GM12878 (cell line): Measurements from ENCODE around the gene INCA1. TPM values are rescaled to one million over a fixed set of nuclear protein-coding genes. Genes with fewer than 3 reads are reported as not detected.

Source experiments
- DPF2 ChIP-seq: fragments of 450-650 bp; IDR thresholded peaks from 2 replicates; pipeline ENCODE4 v1.6.1; 2017; ENCODE audit warnings: mild to moderate bottlenecking
- FOXK2 ChIP-seq: fragments of 450-650 bp; IDR thresholded peaks from 2 replicates; pipeline ENCODE4 v1.6.1; 2017; ENCODE audit warnings: mild to moderate bottlenecking, moderate library complexity
- GABPA ChIP-seq: IDR thresholded peaks from 2 replicates; pipeline ENCODE4 v1.6.1; 2014; ENCODE audit warnings: antibody characterized with exemption, low read depth, mild to moderate bottlenecking, inconsistent platforms
- HCFC1 ChIP-seq: fragments of 150-350 bp; IDR thresholded peaks from 2 replicates; pipeline ENCODE4 v1.6.1; 2014; ENCODE audit warnings: low read length
- HDAC6 ChIP-seq: fragments of 200-600 bp; sonication (generic); IDR thresholded peaks from one replicate; pipeline ENCODE4 v1.8.0; 2017; ENCODE audit warnings: antibody characterized with exemption; ENCODE audit not compliant: unreplicated experiment
- JUND ChIP-seq: IDR thresholded peaks from 2 replicates; pipeline ENCODE4 v1.6.1; 2012; ENCODE audit warnings: low read depth, mild to moderate bottlenecking, low read length, improper control_type of control experiment, moderate library complexity
- MEF2A ChIP-seq: IDR thresholded peaks from 2 replicates; pipeline ENCODE4 v1.6.1; 2011; ENCODE audit warnings: low read depth, mild to moderate bottlenecking, low read length, moderate library complexity; ENCODE audit not compliant: insufficient read depth
- MTA3 ChIP-seq: IDR thresholded peaks from 2 replicates; pipeline ENCODE4 v1.6.1; 2012; ENCODE audit warnings: low read length, inconsistent platforms, borderline replicate concordance
- RAD51 ChIP-seq: fragments of 450-650 bp; IDR thresholded peaks from 2 replicates; pipeline ENCODE4 v1.6.1; 2016; ENCODE audit warnings: moderate library complexity, mild to moderate bottlenecking, inconsistent platforms
- STAT1 ChIP-seq: fragments of 450-650 bp; conservative IDR thresholded peaks from 2 replicates; pipeline ENCODE4 v1.6.1; 2014; ENCODE audit warnings: antibody characterized with exemption, mild to moderate bottlenecking
- ZBTB4 ChIP-seq: fragments of 450-650 bp; formaldehyde crosslinking; IDR thresholded peaks from 2 replicates; pipeline ENCODE4 v1.4.0; 2022; ENCODE audit warnings: mild to moderate bottlenecking, moderate library complexity
- ZNF207 ChIP-seq: fragments of 450-650 bp; IDR thresholded peaks from 2 replicates; pipeline ENCODE4 v1.6.1; 2014; ENCODE audit warnings: antibody characterized with exemption, mild to moderate bottlenecking, borderline replicate concordance
- polyA plus RNA-seq, 11 experiments: library from polyadenylated mRNA; depleted of rRNA in 4 of 11; unstranded in 6 of 11; stranded (reverse) in 5 of 11; fragments of >200 nt; fragmentation: Nextera tagmentation in 4 of 11; fragmentation: Illumina TruSeq in 1 of 11; extraction: Ambion mirVana in 4 of 11; extraction: Trizol in 1 of 11; gene quantifications; 1 replicate in 1 of 11; 2 replicates in 10 of 11; pipeline versions ENCODE4 v1.2.1 to v1.2.3, GENCODE V29; 2011 to 2016; ENCODE audit warnings: inconsistent platforms in 2 of 11, missing spikeins in 2 of 11, low read depth in 1 of 11
- total RNA-seq, 4 experiments: library from RNA; depleted of rRNA in 3 of 4; stranded (reverse); fragments of >200 nt in 3 of 4; fragmentation: Illumina TruSeq in 1 of 4; extraction: Trizol in 1 of 4; gene quantifications; 2 replicates each; pipeline versions ENCODE4 v1.2.1 to v1.2.3, GENCODE V29; 2013 to 2021
- TF ChIP-seq, protein P1 (sequence below): IDR thresholded peaks from 2 replicates; pipeline ENCODE4 v1.6.1; 2012; ENCODE audit warnings: low read length, inconsistent platforms
- TF ChIP-seq, protein P2 (sequence below): fragments of 450-650 bp; IDR thresholded peaks from 2 replicates; pipeline ENCODE4 v1.6.1; 2018; ENCODE audit warnings: mild to moderate bottlenecking, low read depth, moderate library complexity; ENCODE audit not compliant: partially characterized antibody

Gene INCA1
- total and polyA plus RNA-seq, 10 of the 15 experiments (the other 5 are each of a cell fraction or from before 2014, with no cell fraction given): 0.19 to 1.8 (median 0.45) TPM

DNA sequence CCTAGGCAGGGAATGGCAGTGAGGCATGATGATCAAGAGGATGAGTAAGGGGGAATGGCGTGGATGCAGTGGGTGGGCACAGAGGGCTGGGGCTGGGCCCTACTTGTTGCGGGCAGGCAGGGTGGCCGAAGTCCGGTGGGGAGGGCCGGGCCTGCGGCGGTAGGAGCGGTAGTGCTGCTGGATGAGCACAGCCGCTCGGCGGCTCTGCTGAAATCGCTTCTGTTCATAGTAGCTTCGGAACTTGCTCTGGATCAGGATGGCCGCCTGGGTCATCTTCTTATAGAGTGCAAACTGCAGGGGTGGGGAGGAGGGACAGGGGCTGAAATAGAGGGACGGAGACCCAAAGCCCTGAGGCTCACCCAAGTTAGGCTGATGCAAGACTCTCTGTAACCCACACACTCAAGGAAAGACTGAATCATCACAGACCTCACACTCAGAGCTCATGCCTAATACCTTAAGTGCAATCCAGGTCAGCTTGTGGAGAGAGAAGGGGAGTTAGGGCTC is 28.2 kb downstream of the INCA1 start (continued):
- no peak for TF ChIP-seq ZBTB4 (CRISPR knock-in tag)
- TF ChIP-seq MTA3: no peak
- TF ChIP-seq FOXK2: no peak
- TF ChIP-seq, protein P1, sequence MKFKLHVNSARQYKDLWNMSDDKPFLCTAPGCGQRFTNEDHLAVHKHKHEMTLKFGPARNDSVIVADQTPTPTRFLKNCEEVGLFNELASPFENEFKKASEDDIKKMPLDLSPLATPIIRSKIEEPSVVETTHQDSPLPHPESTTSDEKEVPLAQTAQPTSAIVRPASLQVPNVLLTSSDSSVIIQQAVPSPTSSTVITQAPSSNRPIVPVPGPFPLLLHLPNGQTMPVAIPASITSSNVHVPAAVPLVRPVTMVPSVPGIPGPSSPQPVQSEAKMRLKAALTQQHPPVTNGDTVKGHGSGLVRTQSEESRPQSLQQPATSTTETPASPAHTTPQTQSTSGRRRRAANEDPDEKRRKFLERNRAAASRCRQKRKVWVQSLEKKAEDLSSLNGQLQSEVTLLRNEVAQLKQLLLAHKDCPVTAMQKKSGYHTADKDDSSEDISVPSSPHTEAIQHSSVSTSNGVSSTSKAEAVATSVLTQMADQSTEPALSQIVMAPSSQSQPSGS: no peak
- TF ChIP-seq HDAC6: no peak
- TF ChIP-seq JUND: no peak
- TF ChIP-seq DPF2: no peak
- TF ChIP-seq RAD51: no peak
- TF ChIP-seq, protein P2, sequence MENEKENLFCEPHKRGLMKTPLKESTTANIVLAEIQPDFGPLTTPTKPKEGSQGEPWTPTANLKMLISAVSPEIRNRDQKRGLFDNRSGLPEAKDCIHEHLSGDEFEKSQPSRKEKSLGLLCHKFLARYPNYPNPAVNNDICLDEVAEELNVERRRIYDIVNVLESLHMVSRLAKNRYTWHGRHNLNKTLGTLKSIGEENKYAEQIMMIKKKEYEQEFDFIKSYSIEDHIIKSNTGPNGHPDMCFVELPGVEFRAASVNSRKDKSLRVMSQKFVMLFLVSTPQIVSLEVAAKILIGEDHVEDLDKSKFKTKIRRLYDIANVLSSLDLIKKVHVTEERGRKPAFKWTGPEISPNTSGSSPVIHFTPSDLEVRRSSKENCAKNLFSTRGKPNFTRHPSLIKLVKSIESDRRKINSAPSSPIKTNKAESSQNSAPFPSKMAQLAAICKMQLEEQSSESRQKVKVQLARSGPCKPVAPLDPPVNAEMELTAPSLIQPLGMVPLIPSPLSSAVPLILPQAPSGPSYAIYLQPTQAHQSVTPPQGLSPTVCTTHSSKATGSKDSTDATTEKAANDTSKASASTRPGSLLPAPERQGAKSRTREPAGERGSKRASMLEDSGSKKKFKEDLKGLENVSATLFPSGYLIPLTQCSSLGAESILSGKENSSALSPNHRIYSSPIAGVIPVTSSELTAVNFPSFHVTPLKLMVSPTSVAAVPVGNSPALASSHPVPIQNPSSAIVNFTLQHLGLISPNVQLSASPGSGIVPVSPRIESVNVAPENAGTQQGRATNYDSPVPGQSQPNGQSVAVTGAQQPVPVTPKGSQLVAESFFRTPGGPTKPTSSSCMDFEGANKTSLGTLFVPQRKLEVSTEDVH: no peak
- no peak for TF ChIP-seq MEF2A
- no peak for TF ChIP-seq ZNF207
- TF ChIP-seq HCFC1: no peak
- TF ChIP-seq STAT1: no peak
- no peak for TF ChIP-seq GABPA
- TF ChIP-seq, all 136 proteins: peak for 0
